GM18508 (cell line): Measurements from ENCODE around the gene RPL10A.
"Not testable (repeated sequence)": the region's sequence is repeated elsewhere in the genome, so short reads cannot be mapped to it uniquely, and the experiment has no call there.

ENCODE experiments used
- ATAC-seq: cut with Tn5 transposase; IDR thresholded peaks from one replicate; pipeline ENCODE4 v1.9.1; 2021; ENCODE audit warnings: moderate number of reproducible peaks; ENCODE audit not compliant: insufficient read depth, unreplicated experiment

RPL10A gene

GRCh38 chr6:35506536-35506935 is 38.3 kb downstream of the RPL10A start:
- no peak for ATAC-seq

DNA sequence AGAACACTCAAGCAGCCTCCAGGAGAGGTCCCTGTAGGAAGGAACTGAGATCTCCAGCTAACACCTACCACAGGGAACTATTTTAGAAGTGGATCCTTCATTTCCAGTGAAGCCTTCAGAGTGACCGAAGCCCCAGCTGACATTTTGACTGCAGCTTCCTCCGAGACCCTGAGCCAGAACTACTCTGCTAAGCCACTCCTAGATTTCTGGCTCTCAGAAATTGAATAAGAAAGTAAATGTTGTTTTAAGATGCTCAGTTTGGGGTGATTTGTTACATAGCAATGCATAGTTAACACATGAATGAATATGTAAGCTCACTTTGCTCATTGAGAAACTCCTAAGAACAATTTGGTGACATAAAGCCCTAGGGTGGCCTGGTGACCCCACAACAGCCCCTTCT is 39.0 kb downstream of the RPL10A start:
- ATAC-seq, result no peak

DNA sequence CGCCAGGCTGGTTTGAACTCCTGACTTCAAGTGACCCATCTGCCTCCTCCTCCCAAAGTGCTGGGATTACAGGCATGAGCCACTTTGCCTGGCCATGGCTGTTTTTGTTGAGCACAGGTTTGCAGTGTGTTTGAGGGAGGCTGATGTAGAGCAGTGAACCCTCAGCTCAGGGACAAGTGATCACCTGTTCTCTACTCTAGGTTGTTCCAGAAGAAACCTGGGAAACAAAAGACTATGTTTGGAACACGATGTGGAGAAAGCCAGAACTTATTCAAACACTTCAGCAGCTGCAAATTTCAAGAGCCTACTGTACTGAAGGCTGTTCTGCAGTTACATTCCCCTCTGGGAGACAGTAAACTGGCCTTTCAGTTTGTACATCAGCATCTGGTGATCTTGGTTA is 39.8 kb downstream of the RPL10A start:
- no peak for ATAC-seq

- no peak for ATAC-seq
Observed at GRCh38 chr6:35508542-35508941, 40.3 kb downstream of the RPL10A start.

DNA sequence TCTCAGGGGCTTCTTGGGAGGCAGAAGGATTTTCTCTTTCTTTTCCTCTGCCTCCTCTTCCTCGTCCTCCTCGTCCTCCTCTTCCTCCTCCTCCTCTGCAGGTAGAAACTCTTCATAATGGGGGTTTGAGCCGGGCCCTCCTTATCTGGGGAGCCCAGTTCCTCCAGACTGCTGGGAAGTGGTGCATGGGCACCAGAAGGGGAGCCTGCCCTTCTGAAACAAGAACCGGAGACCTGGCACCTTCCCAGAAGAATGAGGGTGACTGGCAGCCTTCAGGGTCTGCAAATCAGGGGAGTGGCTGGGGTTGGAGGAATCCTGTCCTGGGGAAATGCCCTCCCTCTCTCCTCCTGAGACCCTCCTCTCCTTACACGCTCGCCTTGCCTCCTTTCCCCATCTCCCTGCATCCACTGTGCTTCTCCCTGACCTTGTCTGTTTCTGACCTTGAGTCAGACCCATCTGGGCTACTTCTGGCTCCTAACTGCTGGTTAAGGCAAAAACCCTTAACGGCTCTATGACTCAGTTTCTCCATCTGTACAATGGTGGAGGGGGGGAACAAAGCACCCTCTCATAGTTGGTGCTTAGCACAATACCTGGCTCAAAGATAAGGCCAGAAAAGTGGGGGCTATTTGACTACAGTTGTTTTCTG is 42.8 kb downstream of the RPL10A start:
- no peak for ATAC-seq

GRCh38 chr6:35511562-35511941 is 43.4 kb downstream of the RPL10A start:
- ATAC-seq, result no peak

- no peak for ATAC-seq
Observed at GRCh38 chr6:35512006-35512405, 43.8 kb downstream of the RPL10A start.

GRCh38 chr6:35512740-35513139 is 44.5 kb downstream of the RPL10A start, which contains the start of gene TULP1:
Gene TULP1 (minus strand): TSS chr6:35512896. CDS start chr6:35512858, 38 bp downstream.
- ATAC-seq, result no peak

GRCh38 chr6:35514587-35514986 is 46.4 kb downstream of the RPL10A start:
- no peak for ATAC-seq

- ATAC-seq, result not testable (repeated sequence)
Observed at GRCh38 chr6:35515939-35516338, 47.7 kb downstream of the RPL10A start.

GRCh38 chr6:35516712-35517111 is 48.5 kb downstream of the RPL10A start:
- ATAC-seq, result no peak

GRCh38 chr6:35517978-35518377 is 49.8 kb downstream of the RPL10A start:
- not testable (repeated sequence) for ATAC-seq

GRCh38 chr6:35518566-35519312 is 50.5 kb downstream of the RPL10A start:
- no peak for ATAC-seq

DNA sequence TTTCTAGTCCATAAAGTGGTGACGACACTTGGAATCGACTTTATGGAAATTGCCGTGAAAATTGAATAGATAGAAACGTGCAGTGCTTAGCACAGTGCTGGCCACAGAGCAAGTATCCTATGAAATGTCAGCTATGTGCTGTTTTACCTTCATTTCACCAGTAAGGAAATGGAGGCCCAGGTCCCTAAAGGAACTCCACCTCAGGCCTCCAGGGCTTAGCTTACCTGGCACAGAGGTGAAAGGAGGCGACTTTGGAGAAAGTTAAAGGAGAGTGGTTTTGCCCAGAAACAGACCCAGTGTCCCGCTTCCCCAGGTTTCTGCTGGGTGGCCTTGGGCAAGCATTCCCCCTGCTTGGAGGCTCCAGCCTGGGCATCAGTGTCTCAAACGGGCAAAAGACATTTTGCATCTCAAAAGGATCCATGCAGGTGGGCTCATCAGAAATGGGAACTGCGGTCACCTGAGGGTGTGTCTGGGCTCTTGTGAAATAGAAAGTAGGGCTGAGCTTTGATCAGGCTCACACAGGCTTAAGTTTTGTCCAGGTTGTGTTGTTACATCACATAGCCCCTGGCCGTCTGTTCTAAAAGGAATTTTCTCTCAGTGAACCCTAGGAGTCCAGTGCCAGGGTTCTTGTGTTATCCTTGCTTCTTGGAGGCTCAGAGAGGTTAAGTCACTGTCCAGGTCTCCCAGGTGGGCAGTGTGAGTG is 51.3 kb downstream of the RPL10A start:
- no peak for ATAC-seq
